ENCODE data around the gene RGS16.

DNA sequence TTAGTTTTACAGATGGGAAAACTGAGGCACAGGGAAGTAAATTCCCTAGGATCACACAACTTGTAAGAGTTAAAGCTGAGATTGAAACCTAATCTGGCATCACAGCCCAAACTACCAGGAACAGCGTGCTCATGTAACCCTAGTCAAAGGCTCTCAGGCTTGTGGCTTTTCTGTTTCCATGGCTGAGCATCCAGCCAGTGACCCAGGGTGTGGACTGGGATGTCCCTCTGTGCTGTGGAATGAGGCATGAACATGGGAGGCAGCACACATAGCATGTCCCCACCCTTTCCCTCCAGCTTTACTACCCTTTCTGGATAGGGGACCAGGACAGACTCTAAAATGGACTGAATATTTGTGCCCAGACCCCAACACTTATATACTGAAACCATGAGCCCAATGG is 35.1 kb upstream of the RGS16 start:
- TF ChIP-seq CTCF (IDR thresholded peaks at IDR 0.05), result no peak
- TF ChIP-seq POLR2A (IDR thresholded peaks at IDR 0.05), result no peak

All from uterus (tissue), 2 donors.